GM12878 (cell line): Measurements from ENCODE around the gene RPL18. TPM values are rescaled to one million over a fixed set of nuclear protein-coding genes. Genes with fewer than 3 reads are reported as not detected.

Experiments
- ATAC-seq: fragments of 200-7000 bp; cut with Tn5 transposase; 3 replicates; pipeline ENCODE4 v1.9.1; 2020; ENCODE audit warnings: mild to moderate bottlenecking, moderate library complexity
- BruUV-seq: library from RNA; stranded (reverse); fragments of 400-500 nt; replicated peaks from 2 replicates; lab custom pipeline; 2021; lab: Mats Ljungman, UMichigan
- CTCF ChIA-PET: fragments of 300-600 bp; sonication (Branson Sonifier 250); formaldehyde crosslinking; extraction: SDS; loops from one replicate; lab custom pipeline; 2021; ENCODE audit warnings: inconsistent platforms; lab: Yijun Ruan, JAX
- POLR2A ChIA-PET: fragments of 350-600 bp; formaldehyde crosslinking; extraction: SDS; loops from one replicate; lab custom pipeline; 2021; ENCODE audit warnings: inconsistent platforms; lab: Charles Lee
- RAD21 ChIA-PET: fragments of 300-600 bp; sonication (Branson Sonifier 250); formaldehyde crosslinking; loops from one replicate; lab custom pipeline; 2023; ENCODE audit warnings: antibody characterized with exemption; ENCODE audit not compliant: unreplicated experiment; lab: Charles Lee
- SMC1A ChIA-PET: fragments of 300-600 bp; sonication (Branson Sonifier 250); formaldehyde crosslinking; loops from one replicate; lab custom pipeline; 2023; ENCODE audit not compliant: unreplicated experiment, uncharacterized antibody; lab: Charles Lee
- DNase-seq: peaks from one replicate; pipeline ENCODE4 v3.0.0-alpha.2; 2011; ENCODE audit warnings: low read depth, low spot score
- FAIRE-seq: peaks from 3 replicates; lab custom pipeline; 2011; peaks lifted over from hg19 to GRCh38; lab: Jason Lieb, UNC
- H2AFZ ChIP-seq: 2 replicates; pipeline ENCODE4 v1.6.0; 2011; ENCODE audit warnings: low read depth, low read length, control low read depth; ENCODE audit not compliant: control insufficient read depth
- H3K27ac ChIP-seq: 2 replicates; pipeline ENCODE4 v1.5.1; 2011; ENCODE audit warnings: control low read depth; ENCODE audit not compliant: control insufficient read depth, insufficient read depth
- H3K27me3 ChIP-seq, 2 experiments: replicated peaks in 1 of 2; 2 replicates each; pipeline versions ENCODE4 v1.6.0 to v1.6.1; 2011; ENCODE audit warnings: low read length in 1 of 2; ENCODE audit not compliant: control insufficient read depth in 2 of 2, insufficient read depth in 2 of 2
- H3K36me3 ChIP-seq, 2 experiments: 2 replicates each; pipeline ENCODE4 v1.5.1; 2011; ENCODE audit warnings: low read length in 1 of 2; ENCODE audit not compliant: control insufficient read depth in 2 of 2, insufficient read depth in 2 of 2
- H3K4me1 ChIP-seq: 2 replicates; pipeline ENCODE4 v1.6.1; 2011; ENCODE audit warnings: mild to moderate bottlenecking, low read length, moderate library complexity, mixed read lengths; ENCODE audit not compliant: control insufficient read depth, insufficient read depth
- H3K4me2 ChIP-seq: 2 replicates; pipeline ENCODE4 v1.6.0; 2011; ENCODE audit warnings: control low read depth; ENCODE audit not compliant: control insufficient read depth, insufficient read depth
- H3K4me3 ChIP-seq: fragments of 200-600 bp; sonication (generic); 2 replicates; pipeline ENCODE4 v1.5.1; 2016
- H3K79me2 ChIP-seq: 2 replicates; pipeline ENCODE4 v1.6.0; 2011; ENCODE audit warnings: low read length; ENCODE audit not compliant: control insufficient read depth, insufficient read depth
- H3K9ac ChIP-seq: 2 replicates; pipeline ENCODE4 v1.8.0; 2011; ENCODE audit warnings: low read length, control low read depth, mixed read lengths; ENCODE audit not compliant: control insufficient read depth, insufficient read depth
- H3K9me3 ChIP-seq: replicated peaks from 3 replicates; pipeline ENCODE4 v1.5.1; 2011; ENCODE audit warnings: mild to moderate bottlenecking, low read length; ENCODE audit not compliant: control insufficient read depth, insufficient read depth
- H4K20me1 ChIP-seq: 2 replicates; pipeline ENCODE4 v1.6.0; 2011; ENCODE audit not compliant: control insufficient read depth, insufficient read depth
- ASH2L ChIP-seq: fragments of 300-600, 200-600 bp; sonication (generic); IDR thresholded peaks from 2 replicates; pipeline ENCODE4 v1.6.1; 2017; ENCODE audit warnings: low read depth, mild to moderate bottlenecking, borderline replicate concordance
- FOS ChIP-seq: IDR thresholded peaks from 3 replicates; pipeline ENCODE4 v1.6.1; 2011; ENCODE audit warnings: borderline replicate concordance; ENCODE audit not compliant: insufficient read length; ENCODE audit errors: extremely low read depth
- FOXM1 ChIP-seq: IDR thresholded peaks from 2 replicates; pipeline ENCODE4 v1.6.1; 2012; ENCODE audit warnings: low read depth, mild to moderate bottlenecking, inconsistent platforms, low read length, moderate library complexity
- JUND ChIP-seq: IDR thresholded peaks from 2 replicates; pipeline ENCODE4 v1.6.1; 2012; ENCODE audit warnings: low read depth, mild to moderate bottlenecking, low read length, improper control_type of control experiment, moderate library complexity
- NFIC ChIP-seq: IDR thresholded peaks from 2 replicates; pipeline ENCODE4 v1.6.1; 2012; ENCODE audit warnings: low read depth, mild to moderate bottlenecking, inconsistent platforms, low read length, moderate library complexity
- NR2C1 ChIP-seq: fragments of 450-650 bp; IDR thresholded peaks from 2 replicates; pipeline ENCODE4 v1.6.1; 2017; ENCODE audit warnings: antibody characterized with exemption, mild to moderate bottlenecking, moderate library complexity
- NR2C2 ChIP-seq: IDR thresholded peaks from 2 replicates; pipeline ENCODE4 v1.6.1; 2011; ENCODE audit warnings: borderline replicate concordance, low read depth; ENCODE audit not compliant: control insufficient read depth, insufficient read length
- POLR2AphosphoS2 ChIP-seq: IDR thresholded peaks from 2 replicates; pipeline ENCODE4 v1.6.1; 2011; ENCODE audit warnings: low read depth, mild to moderate bottlenecking, low read length, improper control_type of control experiment, moderate library complexity
- RB1 ChIP-seq: fragments of 450-650 bp; formaldehyde crosslinking; IDR thresholded peaks from 2 replicates; pipeline ENCODE4 v1.6.1; 2017; ENCODE audit warnings: mild to moderate bottlenecking, borderline replicate concordance
- SMARCA5 ChIP-seq: fragments of 450-650 bp; IDR thresholded peaks from 2 replicates; pipeline ENCODE4 v1.6.1; 2017; ENCODE audit warnings: mild to moderate bottlenecking
- ZNF217 ChIP-seq: fragments of 450-650 bp; IDR thresholded peaks from 2 replicates; pipeline ENCODE4 v1.6.1; 2017; ENCODE audit warnings: antibody characterized with exemption, mild to moderate bottlenecking
- WGBS: methylation state at CpG from one replicate; pipeline ENCODE4 v1.1.6; 2016; ENCODE audit warnings: low lambda C conversion rate; ENCODE audit not compliant: insufficient replicate concordance, insufficient coverage; ENCODE audit errors: missing lambda C conversion rate; 5-methylcytosine and 5-hydroxymethylcytosine counted together
- in situ Hi-C: fragments of 300-500 bp; cut with MboI; formaldehyde crosslinking; loops from 9 replicates; pipeline ENCODE4 v1.14.3; 2018; ENCODE audit warnings: mixed read lengths
- intact Hi-C: fragments of 100-400 bp; cut with micrococcal nuclease; formaldehyde crosslinking; loops from one replicate; pipeline ENCODE4 v1.14.2; 2022; ENCODE audit not compliant: unreplicated experiment
- polyA plus RNA-seq, 11 experiments: library from polyadenylated mRNA; depleted of rRNA in 4 of 11; unstranded in 6 of 11; stranded (reverse) in 5 of 11; fragments of >200 nt; fragmentation: Nextera tagmentation in 4 of 11; fragmentation: Illumina TruSeq in 1 of 11; extraction: Ambion mirVana in 4 of 11; extraction: Trizol in 1 of 11; gene quantifications; 1 replicate in 1 of 11; 2 replicates in 10 of 11; pipeline versions ENCODE4 v1.2.1 to v1.2.3, GENCODE V29; 2011 to 2016; ENCODE audit warnings: inconsistent platforms in 2 of 11, missing spikeins in 2 of 11, low read depth in 1 of 11
- total RNA-seq, 4 experiments: library from RNA; depleted of rRNA in 3 of 4; stranded (reverse); fragments of >200 nt in 3 of 4; fragmentation: Illumina TruSeq in 1 of 4; extraction: Trizol in 1 of 4; gene quantifications; 2 replicates each; pipeline versions ENCODE4 v1.2.1 to v1.2.3, GENCODE V29; 2013 to 2021
- TF ChIP-seq, protein P1 (sequence below): fragments of 450-650 bp; IDR thresholded peaks from 2 replicates; pipeline ENCODE4 v1.6.1; 2017; ENCODE audit warnings: mild to moderate bottlenecking
- TF ChIP-seq, protein P2 (sequence below): fragments of 450-650 bp; IDR thresholded peaks from 2 replicates; pipeline ENCODE4 v1.6.1; 2016; ENCODE audit warnings: mild to moderate bottlenecking
- TF ChIP-seq, protein P3 (sequence below): IDR thresholded peaks from 2 replicates; pipeline ENCODE4 v1.6.1; 2012; ENCODE audit warnings: low read depth, low read length, improper control_type of control experiment

The RPL18 gene
- total and polyA plus RNA-seq, 10 of the 15 experiments (the other 5 are each of a cell fraction or from before 2014, with no cell fraction given) = 393 to 4,267 (median 2,019) TPM

DNA sequence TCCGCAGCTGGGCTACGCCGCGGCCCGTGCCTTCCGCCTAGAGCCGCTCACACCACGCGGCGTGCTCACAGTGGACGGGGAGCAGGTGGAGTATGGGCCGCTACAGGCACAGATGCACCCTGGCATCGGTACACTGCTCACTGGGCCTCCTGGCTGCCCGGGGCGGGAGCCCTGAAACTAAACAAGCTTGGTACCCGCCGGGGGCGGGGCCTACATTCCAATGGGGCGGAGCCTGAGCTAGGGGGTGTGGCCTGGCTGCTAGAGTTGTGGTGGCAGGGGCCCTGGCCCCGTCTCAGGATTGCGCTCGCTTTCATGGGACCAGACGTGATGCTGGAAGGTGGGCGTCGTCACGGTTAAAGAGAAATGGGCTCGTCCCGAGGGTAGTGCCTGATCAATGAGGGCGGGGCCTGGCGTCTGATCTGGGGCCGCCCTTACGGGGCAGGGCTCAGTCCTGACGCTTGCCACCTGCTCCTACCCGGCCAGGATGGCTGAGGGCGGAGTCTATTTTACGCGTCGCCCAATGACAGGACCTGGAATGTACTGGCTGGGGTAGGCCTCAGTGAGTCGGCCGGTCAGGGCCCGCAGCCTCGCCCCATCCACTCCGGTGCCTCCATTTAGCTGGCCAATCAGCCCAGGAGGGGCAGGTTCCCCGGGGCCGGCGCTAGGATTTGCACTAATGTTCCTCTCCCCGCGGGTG, 10.8 kb upstream of the RPL18 start:
- in situ Hi-C loops = loop anchor here (25.0 kb wide), 1 partner anchor 1258 kb away; the partner anchor contains the start of genes AKT1S1, IL4I1 and TBC1D17
- no peak for DNase-seq
- Histone ChIP-seq H3K79me2 (peaks cover 3% of the 10 kb centered on the region; the same call in 1 of the 2 replicates), H3K27me3 (no peaks in the 10 kb centered on the region), H3K36me3 (peaks cover 4 to 8% of the 10 kb centered on the region in 2 experiments; a peak in 3 of 4 replicates), H4K20me1 (no peaks in the 10 kb centered on the region), H3K4me2 (no peak overlapping the region), H3K4me3 (no peak overlapping the region), H3K9ac (no peak overlapping the region), H2AFZ (no peak overlapping the region), H3K4me1 (peaks cover 18% of the 10 kb centered on the region), H3K27ac (no peak overlapping the region), H3K9me3 (no peaks in the 10 kb centered on the region)
- RAD21 ChIA-PET = no interaction called here
- WGBS = 94% methylated on average over 42 of the region's 48 CpGs
- POLR2A ChIA-PET = no interaction called here
- intact Hi-C loops = loop anchor here (10.0 kb wide), 1 partner anchor 335 kb away; the partner anchor contains the start of gene FTL
- CTCF ChIA-PET = no interaction called here
- ATAC-seq = no peak
- SMC1A ChIA-PET = no interaction called here
- no TSS peak for BruUV-seq
- TF ChIP-seq FOS (no peak), POLR2AphosphoS2 (peak; percentile 69; the same call in 1 of the 2 replicates)
- TF ChIP-seq, protein P1, sequence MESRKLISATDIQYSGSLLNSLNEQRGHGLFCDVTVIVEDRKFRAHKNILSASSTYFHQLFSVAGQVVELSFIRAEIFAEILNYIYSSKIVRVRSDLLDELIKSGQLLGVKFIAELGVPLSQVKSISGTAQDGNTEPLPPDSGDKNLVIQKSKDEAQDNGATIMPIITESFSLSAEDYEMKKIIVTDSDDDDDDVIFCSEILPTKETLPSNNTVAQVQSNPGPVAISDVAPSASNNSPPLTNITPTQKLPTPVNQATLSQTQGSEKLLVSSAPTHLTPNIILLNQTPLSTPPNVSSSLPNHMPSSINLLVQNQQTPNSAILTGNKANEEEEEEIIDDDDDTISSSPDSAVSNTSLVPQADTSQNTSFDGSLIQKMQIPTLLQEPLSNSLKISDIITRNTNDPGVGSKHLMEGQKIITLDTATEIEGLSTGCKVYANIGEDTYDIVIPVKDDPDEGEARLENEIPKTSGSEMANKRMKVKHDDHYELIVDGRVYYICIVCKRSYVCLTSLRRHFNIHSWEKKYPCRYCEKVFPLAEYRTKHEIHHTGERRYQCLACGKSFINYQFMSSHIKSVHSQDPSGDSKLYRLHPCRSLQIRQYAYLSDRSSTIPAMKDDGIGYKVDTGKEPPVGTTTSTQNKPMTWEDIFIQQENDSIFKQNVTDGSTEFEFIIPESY = peak; percentile 60; the same call in 1 of the 2 replicates
- TF ChIP-seq, all 136 proteins: peak for 2
- no peak for FAIRE-seq

DNA sequence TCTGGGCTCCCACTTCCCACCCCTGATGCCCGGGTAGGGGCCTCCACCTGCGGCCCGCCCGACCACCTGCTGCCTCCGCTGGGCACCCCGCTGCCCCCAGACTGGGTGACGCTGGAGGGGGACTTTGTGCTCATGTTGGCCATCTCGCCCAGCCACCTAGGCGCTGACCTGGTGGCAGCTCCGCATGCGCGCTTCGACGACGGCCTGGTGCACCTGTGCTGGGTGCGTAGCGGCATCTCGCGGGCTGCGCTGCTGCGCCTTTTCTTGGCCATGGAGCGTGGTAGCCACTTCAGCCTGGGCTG, 10.3 kb upstream of the RPL18 start:
- Histone ChIP-seq H3K27me3 (no peaks in the 10 kb centered on the region), H3K27ac (no peak overlapping the region), H3K4me3 (no peak overlapping the region), H3K4me1 (peaks cover 16% of the 10 kb centered on the region), H3K79me2 (peaks cover 7% of the 10 kb centered on the region), H4K20me1 (no peaks in the 10 kb centered on the region), H3K9ac (no peak overlapping the region), H3K9me3 (no peaks in the 10 kb centered on the region), H2AFZ (no peak overlapping the region), H3K4me2 (no peak overlapping the region), H3K36me3 (peaks cover 4 to 8% of the 10 kb centered on the region in 2 experiments; a peak in 3 of 4 replicates)
- in situ Hi-C loops = loop anchor here (25.0 kb wide), 1 partner anchor 1258 kb away; the partner anchor contains the start of genes AKT1S1, IL4I1 and TBC1D17
- 96% methylated on average over 22 of the region's 22 CpGs for WGBS
- SMC1A ChIA-PET = no interaction called here
- ATAC-seq (no peak), FAIRE-seq (no peak), DNase-seq (no peak)
- POLR2A ChIA-PET = interaction anchor here (0.7 kb wide), 1 partner anchor 348 kb away, joined by 4 read pairs; no protein-coding TSS in a partner anchor
- no TSS peak for BruUV-seq
- CTCF ChIA-PET = no interaction called here
- RAD21 ChIA-PET = no interaction called here
- intact Hi-C loops = no loop called here
- no peak for TF ChIP-seq RB1
- TF ChIP-seq NFIC = no peak
- TF ChIP-seq ASH2L = no peak
- no peak for TF ChIP-seq SMARCA5
- no peak for TF ChIP-seq NR2C2
- TF ChIP-seq, protein P2, sequence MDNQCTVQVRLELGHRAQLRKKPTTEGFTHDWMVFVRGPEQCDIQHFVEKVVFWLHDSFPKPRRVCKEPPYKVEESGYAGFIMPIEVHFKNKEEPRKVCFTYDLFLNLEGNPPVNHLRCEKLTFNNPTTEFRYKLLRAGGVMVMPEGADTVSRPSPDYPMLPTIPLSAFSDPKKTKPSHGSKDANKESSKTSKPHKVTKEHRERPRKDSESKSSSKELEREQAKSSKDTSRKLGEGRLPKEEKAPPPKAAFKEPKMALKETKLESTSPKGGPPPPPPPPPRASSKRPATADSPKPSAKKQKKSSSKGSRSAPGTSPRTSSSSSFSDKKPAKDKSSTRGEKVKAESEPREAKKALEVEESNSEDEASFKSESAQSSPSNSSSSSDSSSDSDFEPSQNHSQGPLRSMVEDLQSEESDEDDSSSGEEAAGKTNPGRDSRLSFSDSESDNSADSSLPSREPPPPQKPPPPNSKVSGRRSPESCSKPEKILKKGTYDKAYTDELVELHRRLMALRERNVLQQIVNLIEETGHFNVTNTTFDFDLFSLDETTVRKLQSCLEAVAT = no peak
- no peak for TF ChIP-seq FOXM1
- TF ChIP-seq JUND = no peak
- no peak for TF ChIP-seq ZNF217
- TF ChIP-seq NR2C1 = no peak
- TF ChIP-seq, protein P3, sequence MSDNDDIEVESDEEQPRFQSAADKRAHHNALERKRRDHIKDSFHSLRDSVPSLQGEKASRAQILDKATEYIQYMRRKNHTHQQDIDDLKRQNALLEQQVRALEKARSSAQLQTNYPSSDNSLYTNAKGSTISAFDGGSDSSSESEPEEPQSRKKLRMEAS = no peak
